Thyroid gland (tissue), 4 donors: ENCODE data around the gene EXD2. TPM values are rescaled to one million over a fixed set of nuclear protein-coding genes. Genes with fewer than 3 reads are reported as not detected.
A peak's percentile ranks its signal among the peaks of the same experiment; 100 is the strongest.

Experiments used
- DNase-seq, 2 donors: peaks; one replicate each; pipeline ENCODE4 v3.0.0-alpha.2; 2019
- H3K27ac ChIP-seq, 3 donors: fragments of 200-600 bp; sonication (generic); 1 replicate in 2 of 3; 2 replicates in 1 of 3; pipeline ENCODE4 v1.5.1; 2016 to 2019; ENCODE audit warnings: mild to moderate bottlenecking in 1 of 3, moderate library complexity in 1 of 3
- H3K27me3 ChIP-seq: fragments of 200-600 bp; sonication (generic); one replicate; pipeline ENCODE4 v1.5.1; 2019
- H3K36me3 ChIP-seq, 2 donors: fragments of 200-600 bp; sonication (generic); one replicate each; pipeline ENCODE4 v1.5.1; 2016 to 2019
- H3K4me1 ChIP-seq, 2 donors: fragments of 200-600 bp; sonication (generic); one replicate each; pipeline ENCODE4 v1.5.1; 2017 to 2019
- H3K4me3 ChIP-seq, 3 donors: fragments of 200-600 bp; sonication (generic); replicated peaks in 1 of 3; 1 replicate in 2 of 3; 2 replicates in 1 of 3; pipeline ENCODE4 v1.5.1; 2016; ENCODE audit warnings: mild to moderate bottlenecking in 1 of 3
- H3K9me3 ChIP-seq: fragments of 200-600 bp; sonication (generic); one replicate; pipeline ENCODE4 v1.5.1; 2017
- CTCF ChIP-seq, 6 experiments: fragments of 200-600 bp in 3 of 6; fragments of 450-650 bp in 3 of 6; sonication (generic) in 3 of 6; IDR thresholded peaks; one replicate each; pipeline ENCODE4 v1.5.1; 2016 to 2019; ENCODE audit warnings: antibody characterized with exemption in 6 of 6, mild to moderate bottlenecking in 2 of 6, inconsistent platforms in 1 of 6, moderate library complexity in 1 of 6
- POLR2A ChIP-seq, 2 donors: fragments of 450-650 bp; IDR thresholded peaks; one replicate each; pipeline ENCODE4 v1.6.1; 2017; ENCODE audit warnings: antibody characterized with exemption in 2 of 2, mild to moderate bottlenecking in 2 of 2, moderate library complexity in 1 of 2
- WGBS, 2 donors: methylation state at CpG; one replicate each; pipeline ENCODE4 v1.1.5; 2017; 5-methylcytosine and 5-hydroxymethylcytosine counted together
- intact Hi-C: fragments of 100-400 bp; cut with DNase I; formaldehyde crosslinking; loops from one replicate; pipeline ENCODE4 v1.15.1; 2023
- total RNA-seq, 4 donors: library from RNA; depleted of rRNA; stranded (reverse); fragments of >200 nt; gene quantifications; one replicate each; pipeline ENCODE4 v1.2.3, GENCODE V29; 2016

The EXD2 gene
- total RNA-seq, 4 donors from 2014 or later, result 21.2 to 28.3 (median 25.2) TPM

GRCh38 chr14:69151458-69152180, 39.7 kb upstream of the EXD2 start:
- Histone ChIP-seq H3K27me3 (no peaks in the 10 kb centered on the region), H3K4me3 (peak overlapping the region; percentile 1 to 92 (median 92)), H3K9me3 (no peaks in the 10 kb centered on the region), H3K36me3 (no peaks in the 10 kb centered on the region), H3K4me1 (peaks cover 16 to 51% of the 10 kb centered on the region in 2 donors), H3K27ac (peak overlapping the region; percentile 92 to 97 (median 96))
- 1% methylated on average over 17 to 35 of the region's 57 CpGs for WGBS, 2 donors
- intact Hi-C loops, result no loop called here
- peak; percentile 75 to 78 for DNase-seq
- peak; percentile 22 to 63 (median 48) for TF ChIP-seq CTCF (IDR thresholded peaks at IDR 0.05)
- TF ChIP-seq POLR2A (IDR thresholded peaks at IDR 0.05), result peak in 1 of 2 donors; percentile 68

- Histone ChIP-seq H3K4me3 (peak overlapping the region; percentile 1 to 92 (median 92)), H3K9me3 (no peaks in the 10 kb centered on the region), H3K4me1 (peaks cover 11 to 45% of the 10 kb centered on the region in 2 donors), H3K27me3 (no peaks in the 10 kb centered on the region), H3K27ac (peak overlapping the region; percentile 92 to 97 (median 96)), H3K36me3 (no peaks in the 10 kb centered on the region)
- intact Hi-C loops, result no loop called here
- WGBS, 2 donors, result 0 to 1% methylated on average over 15 to 23 of the region's 38 CpGs
- peak in 1 of 2 donors; percentile 42 for DNase-seq
- TF ChIP-seq CTCF (IDR thresholded peaks at IDR 0.05) (no peak), POLR2A (IDR thresholded peaks at IDR 0.05) (no peak)
Measured at GRCh38 chr14:69152181-69152901, 39.0 kb upstream of the EXD2 start.

- Histone ChIP-seq H3K36me3 (no peaks in the 10 kb centered on the region), H3K4me1 (peaks cover 10 to 40% of the 10 kb centered on the region in 2 donors), H3K27ac (peak within 1 kb of the TSS; percentile 92 to 97 (median 96)), H3K4me3 (peak within 1 kb of the TSS; percentile 35 to 92 (median 92)), H3K27me3 (no peaks in the 10 kb centered on the region), H3K9me3 (no peaks in the 10 kb centered on the region)
- DNase-seq, result peak; percentile 97
- intact Hi-C loops, result no loop called here
- WGBS, 2 donors, result 0% methylated on average over 1 of the region's 26 CpGs
- no peak for TF ChIP-seq CTCF (IDR thresholded peaks at IDR 0.05)
- TF ChIP-seq POLR2A (IDR thresholded peaks at IDR 0.05), result no peak
Measured at GRCh38 chr14:69152902-69153151, 38.5 kb upstream of the EXD2 start, which contains the start of gene DCAF5. Gene DCAF5 (minus strand): TSS chr14:69153119. CDS start chr14:69152978, 141 bp downstream.

GRCh38 chr14:69153152-69153872, 38.0 kb upstream of the EXD2 start:
- TF ChIP-seq POLR2A (IDR thresholded peaks at IDR 0.05), result peak; percentile 55 to 94
- no peak for TF ChIP-seq CTCF (IDR thresholded peaks at IDR 0.05)
- 1% methylated on average over 14 to 18 of the region's 72 CpGs for WGBS, 2 donors
- Histone ChIP-seq H3K27me3 (no peaks in the 10 kb centered on the region), H3K4me3 (peak overlapping the region; percentile 33 to 92 (median 35)), H3K4me1 (peaks cover 10 to 40% of the 10 kb centered on the region in 2 donors), H3K36me3 (no peaks in the 10 kb centered on the region), H3K27ac (peak overlapping the region; percentile 80 to 97 (median 96)), H3K9me3 (no peaks in the 10 kb centered on the region)
- DNase-seq, result peak in 1 of 2 donors; percentile 47
- intact Hi-C loops, result no loop called here
